ENCODE results near the gene SLC22A31.

The SLC22A31 gene

DNA sequence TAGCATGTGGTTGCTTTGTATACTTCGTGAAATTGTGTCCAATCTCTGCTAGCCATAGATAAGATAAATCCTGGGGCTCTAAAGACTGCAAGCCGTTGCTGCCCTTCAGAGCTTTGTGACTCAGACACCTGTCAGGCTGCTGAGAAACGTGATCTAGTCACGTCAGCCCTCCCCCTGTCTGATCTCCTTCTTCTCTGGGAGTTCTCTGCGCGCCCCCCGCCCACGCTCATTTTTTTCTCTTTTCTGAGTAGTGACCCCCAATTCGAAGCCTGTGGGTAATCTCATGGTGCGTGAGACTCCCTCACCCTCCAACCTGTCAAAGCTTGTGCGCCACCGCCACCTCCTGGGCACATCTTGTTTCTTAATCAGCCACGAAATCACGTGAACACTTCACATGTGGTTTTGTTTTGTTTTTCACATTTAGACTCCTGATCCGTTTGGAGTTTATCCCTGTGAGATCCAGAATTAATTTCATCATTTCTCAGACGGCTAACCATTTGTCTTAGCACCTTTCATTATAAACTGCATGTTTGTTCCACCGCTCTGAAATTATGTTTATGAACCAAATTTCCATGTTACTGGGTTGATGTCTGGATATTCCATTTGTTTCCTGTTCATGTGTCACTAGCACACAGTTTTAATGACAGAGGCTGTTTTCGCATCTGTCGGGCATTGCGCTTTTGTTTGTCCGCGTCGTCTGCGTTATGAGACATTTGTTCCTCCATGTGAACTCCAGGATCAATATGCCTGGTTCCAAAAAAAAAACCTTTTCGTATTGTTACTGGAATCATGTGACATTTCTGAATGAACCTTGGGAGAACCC, 16.2 kb upstream of the SLC22A31 start:
- DNase-seq (ENCODE audit: low spot score): peak; percentile 82

GRCh38 chr16:89210904-89211515, 10.7 kb upstream of the SLC22A31 start:
- no peak for DNase-seq (ENCODE audit: low spot score)

DNA sequence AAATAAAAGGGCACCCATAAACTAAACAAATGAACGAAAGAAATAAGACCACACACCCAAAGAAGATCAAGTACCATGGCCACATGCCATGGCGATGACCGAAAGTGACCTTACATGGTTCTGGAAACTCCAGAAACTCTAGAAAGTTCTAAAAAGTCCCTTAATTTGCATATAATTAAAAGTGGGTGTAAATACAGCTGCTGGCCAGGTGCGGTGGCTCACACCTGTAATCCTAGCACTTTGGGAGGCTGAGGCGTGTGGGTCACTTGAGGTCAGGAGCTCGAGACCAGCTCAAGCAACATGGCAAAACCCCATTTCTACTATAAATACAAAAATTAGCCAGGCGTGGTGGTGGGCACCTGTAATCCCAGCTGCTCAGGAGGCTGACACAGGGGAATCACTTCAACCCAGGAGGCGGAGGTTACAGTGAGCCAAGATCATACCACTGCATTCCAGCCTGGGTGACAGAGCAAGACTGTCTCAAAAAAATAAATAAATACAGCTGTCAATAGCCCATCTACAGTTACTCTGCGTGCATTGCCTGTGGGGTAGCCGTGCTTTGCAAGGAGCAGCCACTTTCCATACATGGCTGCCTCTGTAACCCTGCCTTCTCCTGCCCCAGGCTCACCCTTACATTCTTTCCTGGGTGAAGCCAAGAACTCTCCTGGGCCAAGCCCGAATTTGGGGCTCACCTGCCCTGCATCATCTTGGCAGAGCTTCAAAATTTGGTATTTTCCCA, 10.0 kb upstream of the SLC22A31 start:
- no peak for DNase-seq (ENCODE audit: low spot score)

GRCh38 chr16:89209522-89210044, 9.2 kb upstream of the SLC22A31 start:
- DNase-seq (ENCODE audit: low spot score): no peak

DNA sequence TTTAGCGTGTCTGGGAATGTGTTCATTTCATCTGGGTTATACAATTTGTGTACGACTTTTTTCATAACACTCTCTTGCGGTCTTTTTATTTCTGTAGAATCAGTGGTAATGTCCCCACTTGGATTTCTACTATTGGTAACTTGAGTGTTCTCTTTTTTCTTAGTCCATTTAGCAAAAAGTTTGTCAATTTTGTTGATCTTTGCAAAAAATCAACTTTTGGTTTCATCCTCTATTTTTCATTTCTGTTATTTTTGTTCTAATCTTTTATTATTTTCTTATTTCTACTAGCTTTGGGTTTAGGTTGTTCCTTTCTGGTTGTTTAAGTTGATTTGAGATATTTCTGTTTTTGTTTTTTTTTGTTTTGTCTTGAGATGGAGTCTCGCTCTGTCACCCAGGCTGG, 7.7 kb upstream of the SLC22A31 start:
- DNase-seq (ENCODE audit: low spot score): no peak

- DNase-seq (ENCODE audit: low spot score): no peak
These were observed 2.3 kb upstream of the SLC22A31 start for GRCh38 chr16:89202422-89203215.

- DNase-seq (ENCODE audit: low spot score): peak; percentile 68
These were observed 1.4 kb upstream of the SLC22A31 start for GRCh38 chr16:89201439-89202377.

DNA sequence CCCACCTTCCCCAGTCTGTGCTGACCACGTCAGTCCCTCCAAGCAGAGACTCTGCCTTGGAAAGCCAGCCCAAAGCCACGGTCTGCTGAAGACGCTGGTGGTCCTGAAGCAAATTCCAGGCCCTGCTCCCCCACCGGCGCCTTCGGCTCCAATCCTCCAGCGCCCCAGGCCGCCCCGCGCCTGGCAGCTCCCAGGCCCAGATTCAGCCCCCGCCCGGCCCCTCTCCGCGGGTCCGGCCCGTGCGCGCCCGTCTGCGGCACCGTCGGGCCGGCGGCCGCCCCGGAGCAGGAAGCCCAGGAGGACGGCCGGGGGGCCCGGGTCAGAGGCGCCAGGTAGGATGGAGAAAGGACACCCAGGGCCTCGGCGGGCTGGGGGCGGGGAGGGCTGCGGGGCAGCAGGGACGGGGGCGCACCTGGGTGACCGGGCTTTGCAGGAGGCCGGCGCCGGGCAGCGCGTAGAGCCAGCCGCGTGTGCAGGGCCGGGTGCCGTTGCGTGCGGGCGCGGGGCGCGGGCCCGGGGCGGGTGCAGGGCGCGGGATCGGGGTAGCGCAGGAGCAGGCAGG, 594 bp upstream of the SLC22A31 start:
- no peak for DNase-seq (ENCODE audit: low spot score)

DNA sequence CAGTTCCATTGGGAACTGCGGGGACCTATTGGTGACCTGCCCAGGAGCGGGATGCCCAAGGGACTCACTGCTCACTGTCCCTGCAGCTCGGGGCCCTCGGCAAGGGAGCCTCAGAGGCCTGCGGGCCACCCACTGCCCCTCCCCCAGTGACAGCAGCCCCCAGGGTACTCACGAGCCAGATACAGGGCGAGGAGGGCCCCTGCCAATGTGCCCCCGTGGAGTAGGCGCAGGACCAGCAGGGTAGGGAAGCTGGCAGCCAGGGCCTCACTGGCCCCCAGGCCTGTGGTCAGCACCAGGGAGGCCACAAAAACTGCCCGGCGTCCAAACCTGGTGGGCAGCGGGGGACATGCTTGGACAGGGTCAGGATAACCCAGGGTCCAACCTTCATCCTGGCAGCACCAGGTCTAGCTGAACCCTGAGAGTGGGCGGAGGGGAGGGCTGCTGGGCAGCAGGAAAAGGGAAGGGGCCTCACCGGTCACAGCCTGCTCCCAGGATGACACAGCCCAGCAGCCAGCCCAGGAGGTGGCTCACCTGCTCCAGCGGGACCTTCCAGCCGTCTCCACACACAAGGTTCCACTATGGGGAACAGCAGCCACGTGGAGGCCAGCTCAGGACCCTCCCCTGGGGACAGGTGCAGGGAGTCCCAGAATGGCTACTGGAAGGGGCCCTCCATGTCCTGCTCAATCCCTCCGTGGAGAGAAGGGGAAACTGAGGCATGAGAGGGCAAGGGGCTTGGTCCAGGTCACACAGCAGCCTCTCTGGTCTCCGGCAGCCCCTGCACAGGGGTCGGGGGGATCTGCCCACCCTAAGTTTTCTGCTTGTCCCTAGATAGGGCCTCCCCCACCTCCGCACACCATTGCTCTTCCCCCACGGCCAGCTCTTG, 855 bp downstream of the SLC22A31 start:
- no peak for DNase-seq (ENCODE audit: low spot score)

- no peak for DNase-seq (ENCODE audit: low spot score)
These were observed 1.7 kb downstream of the SLC22A31 start for GRCh38 chr16:89198417-89199240.

- no peak for DNase-seq (ENCODE audit: low spot score)
These were observed 2.5 kb downstream of the SLC22A31 start for GRCh38 chr16:89197633-89198416.

DNA sequence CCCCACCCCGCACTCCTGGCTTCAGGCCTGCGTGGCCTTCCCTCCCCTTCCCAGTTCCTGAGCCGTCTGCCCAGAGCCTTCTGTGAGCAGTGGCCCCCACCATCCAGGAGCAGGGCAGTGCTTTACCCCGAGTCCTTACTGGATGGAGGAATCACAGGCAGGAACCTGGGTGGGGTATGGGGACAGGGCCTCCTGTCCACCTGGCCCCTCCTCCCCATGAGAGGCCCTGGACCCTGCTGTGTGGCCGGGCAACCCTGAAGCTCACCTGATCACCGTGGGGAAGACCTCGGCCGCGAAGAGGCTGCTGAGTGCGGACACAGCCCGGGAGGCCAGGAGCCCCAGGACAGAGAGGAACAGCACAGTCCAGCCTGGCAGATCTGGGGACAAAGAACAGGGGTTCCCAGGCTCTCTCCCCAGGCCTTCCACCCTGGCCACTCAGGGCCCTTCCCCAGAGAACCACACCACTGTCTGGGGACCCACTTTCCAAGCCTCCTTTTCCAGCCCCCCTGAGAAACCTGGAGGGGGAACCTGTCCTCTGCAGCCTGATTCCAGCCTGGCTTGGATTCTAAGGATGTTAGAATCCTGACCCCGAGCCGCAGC, 3.2 kb downstream of the SLC22A31 start:
- no peak for DNase-seq (ENCODE audit: low spot score)

GRCh38 chr16:89195521-89196171, 4.7 kb downstream of the SLC22A31 start:
- DNase-seq (ENCODE audit: low spot score): no peak

DNA sequence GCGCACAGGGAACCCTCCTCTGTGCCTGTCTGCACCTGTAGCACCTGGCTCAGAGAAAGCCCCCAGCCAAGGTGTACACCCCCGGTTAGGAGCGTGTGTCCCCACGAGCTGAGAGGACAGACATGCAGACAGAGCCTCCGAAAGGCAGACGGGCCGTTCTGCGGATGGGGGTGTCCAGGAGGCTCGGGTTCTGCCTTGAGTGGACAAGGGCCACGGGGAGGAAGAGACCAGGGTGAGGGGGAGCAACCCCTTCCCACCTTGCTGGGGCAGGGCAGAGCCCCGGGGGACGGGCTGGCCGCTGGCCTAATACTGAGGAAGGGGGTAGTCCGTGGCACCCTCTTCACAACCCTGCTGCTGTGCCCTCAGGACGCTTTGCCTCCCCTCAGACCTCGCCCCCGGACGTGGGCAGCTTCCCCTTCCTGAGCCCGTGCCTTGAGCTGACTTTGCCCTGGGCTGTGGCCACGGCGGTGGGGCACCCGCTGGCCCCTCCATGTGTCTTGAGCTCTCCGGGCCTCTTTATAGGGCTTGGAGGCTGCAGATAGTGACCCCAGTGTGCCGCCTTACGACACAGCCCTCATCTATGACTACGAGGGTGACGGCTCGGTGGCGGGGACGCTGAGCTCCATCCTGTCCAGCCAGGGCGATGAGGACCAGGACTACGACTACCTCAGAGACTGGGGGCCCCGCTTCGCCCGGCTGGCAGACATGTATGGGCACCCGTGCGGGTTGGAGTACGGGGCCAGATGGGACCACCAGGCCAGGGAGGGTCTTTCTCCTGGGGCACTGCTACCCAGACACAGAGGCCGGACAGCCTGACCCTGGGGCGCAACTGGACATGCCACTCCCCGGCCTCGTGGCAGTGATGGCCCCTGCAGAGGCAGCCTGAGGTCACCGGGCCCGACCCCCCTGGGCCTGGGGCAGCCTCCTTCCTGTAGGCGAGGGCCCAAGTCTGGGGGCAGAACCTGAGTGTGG, 5.7 kb downstream of the SLC22A31 start:
- no peak for DNase-seq (ENCODE audit: low spot score)

GRCh38 chr16:89193576-89194293, 6.6 kb downstream of the SLC22A31 start:
- DNase-seq (ENCODE audit: low spot score): no peak
